GM19452 (cell line): ENCODE measurements around the gene HAUS8.

Source experiments
- ATAC-seq: cut with Tn5 transposase; IDR thresholded peaks from one replicate; pipeline ENCODE4 v1.9.1; 2021; ENCODE audit not compliant: unreplicated experiment

Gene HAUS8

GRCh38 chr19:17076543-17076991 is 1.3 kb upstream of the HAUS8 start:
- no peak for ATAC-seq

- no peak for ATAC-seq
These were observed 751 bp upstream of the HAUS8 start for GRCh38 chr19:17075864-17076542.

DNA sequence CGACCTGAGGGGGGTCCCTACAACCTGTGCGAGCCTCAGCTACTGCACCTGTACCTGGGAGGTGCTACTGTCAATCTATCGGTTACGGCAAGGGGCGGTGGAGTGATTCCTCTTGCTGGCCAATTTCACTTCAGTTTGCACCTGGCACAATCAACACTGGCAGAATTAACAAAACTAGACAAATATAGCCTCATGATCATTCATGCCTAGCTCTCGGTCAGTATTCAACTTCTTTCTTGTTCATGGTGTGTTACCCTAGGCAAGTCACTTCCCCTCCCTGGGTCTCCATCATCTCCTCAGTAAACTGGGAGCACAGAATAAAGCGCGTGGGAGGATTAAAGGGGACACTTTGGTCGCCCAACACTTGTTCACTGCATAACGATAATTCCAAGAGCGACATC is 618 bp downstream of the HAUS8 start:
- ATAC-seq, result peak; percentile 2

DNA sequence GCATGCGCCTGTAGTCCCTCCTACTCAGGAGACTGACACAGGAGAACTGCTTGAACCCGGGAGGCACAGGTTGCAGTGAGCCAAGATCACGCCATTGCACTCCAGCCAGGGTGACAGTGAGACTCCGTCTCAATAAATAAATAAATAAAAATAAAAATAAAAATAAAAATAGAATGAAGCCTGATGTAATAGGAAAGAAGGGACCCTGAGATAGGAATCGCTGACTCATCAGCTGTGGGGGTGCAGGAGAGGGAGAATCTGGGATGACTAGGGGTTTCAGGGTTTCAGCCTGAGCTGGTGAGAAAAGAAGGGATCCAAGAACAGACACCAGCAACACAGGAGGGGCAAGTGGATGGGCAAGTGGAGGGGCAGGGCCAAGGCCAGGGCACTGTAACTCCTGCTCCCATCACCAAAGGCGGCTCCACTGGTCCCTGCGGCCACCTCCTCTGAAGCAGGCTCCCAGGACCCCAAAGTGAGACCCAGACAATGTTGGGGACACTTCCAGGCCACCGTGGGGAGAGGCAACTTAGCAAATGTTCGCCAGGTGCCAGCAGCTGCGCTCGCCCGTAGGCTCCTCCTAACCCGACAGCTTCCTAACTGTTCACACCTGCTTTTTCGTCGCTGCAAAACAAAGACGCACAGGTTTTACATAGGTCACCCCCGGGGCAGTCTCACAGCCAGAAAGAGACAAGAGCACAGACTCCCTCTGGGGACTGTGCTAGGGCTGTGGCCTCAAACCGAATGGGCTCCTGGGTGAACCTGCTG is 1.2 kb downstream of the HAUS8 start:
- no peak for ATAC-seq

- no peak for ATAC-seq
These were observed 4.3 kb downstream of the HAUS8 start for GRCh38 chr19:17070912-17071311.

DNA sequence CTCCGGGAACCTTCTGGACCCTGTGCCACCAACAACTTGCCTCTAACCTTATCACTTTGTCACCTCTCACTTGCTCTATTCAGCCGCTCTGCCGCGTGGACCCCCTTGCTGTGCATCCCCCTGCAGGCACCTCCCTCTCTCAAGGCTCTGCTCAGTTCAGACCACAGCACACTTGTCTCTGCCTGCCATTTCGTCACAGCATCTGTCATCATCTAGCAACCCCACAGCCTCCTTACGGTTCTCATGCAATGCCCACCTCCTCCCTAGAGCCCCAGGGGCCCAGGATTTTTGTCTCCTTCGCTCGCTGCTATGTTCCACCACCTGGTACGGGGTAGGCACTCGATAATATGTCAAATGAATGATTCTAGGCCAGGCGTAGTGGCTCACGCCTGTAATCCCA is 4.8 kb downstream of the HAUS8 start:
- ATAC-seq, result no peak

DNA sequence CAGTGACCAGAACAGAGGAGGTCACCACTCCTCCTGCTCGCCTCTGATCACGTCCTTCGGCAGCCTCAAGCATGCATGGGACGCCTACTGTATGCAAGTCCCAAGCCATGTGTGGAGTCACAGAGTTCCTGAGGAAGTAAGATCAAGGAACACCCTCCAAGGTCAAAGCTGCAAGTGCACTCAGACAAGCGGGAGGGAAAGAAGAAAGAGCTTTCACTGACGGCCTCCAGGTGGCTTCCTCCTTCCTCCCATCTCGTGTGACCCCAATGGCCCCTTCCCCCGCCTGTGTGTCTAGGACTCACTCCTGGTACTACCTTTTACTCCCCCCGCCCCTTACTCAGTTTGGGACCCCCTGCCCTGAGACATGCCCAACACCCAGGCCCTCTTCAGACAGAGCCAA is 6.1 kb downstream of the HAUS8 start:
- no peak for ATAC-seq

- no peak for ATAC-seq
These were observed 11.8 kb downstream of the HAUS8 start for GRCh38 chr19:17063428-17063827.

DNA sequence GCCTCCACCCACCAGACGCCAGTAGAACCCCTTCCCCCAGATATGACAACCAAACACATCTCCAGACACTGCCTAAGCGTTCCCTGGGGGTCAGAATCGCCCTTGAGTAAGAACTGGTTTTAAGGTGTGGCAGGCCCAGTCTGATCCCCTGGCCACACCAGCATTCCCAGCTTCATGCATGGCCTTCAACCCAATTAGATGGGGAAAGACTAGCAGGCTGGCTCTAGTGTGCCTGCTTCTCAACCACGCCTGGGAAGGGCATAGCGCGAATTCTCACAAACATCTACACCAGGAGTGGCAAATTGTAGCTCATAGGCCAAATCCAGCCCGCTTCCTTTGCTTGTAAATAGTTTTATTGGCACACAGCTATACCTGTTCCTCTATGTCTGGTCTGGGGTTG is 13.6 kb downstream of the HAUS8 start:
- no peak for ATAC-seq

- ATAC-seq, result no peak
These were observed 14.0 kb downstream of the HAUS8 start for GRCh38 chr19:17061205-17061604.

DNA sequence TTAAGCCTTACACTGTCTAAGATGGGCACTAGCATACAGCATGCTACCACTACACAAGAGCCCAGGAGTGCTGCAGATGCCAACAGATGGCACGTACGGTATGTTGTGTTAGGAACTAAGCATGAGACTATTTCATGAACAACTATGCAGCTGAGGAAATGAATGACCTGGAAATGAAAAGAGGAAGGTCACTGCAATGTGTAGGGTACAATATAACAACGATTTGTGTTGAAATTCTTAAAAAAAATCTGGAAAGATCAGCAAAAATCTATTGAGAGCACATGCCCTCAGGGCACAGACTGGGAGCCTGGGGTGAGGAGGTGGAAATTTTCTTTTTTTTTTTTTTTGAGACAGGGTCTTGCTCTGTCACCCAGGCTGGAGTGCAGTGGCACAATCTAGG is 14.4 kb downstream of the HAUS8 start:
- no peak for ATAC-seq

DNA sequence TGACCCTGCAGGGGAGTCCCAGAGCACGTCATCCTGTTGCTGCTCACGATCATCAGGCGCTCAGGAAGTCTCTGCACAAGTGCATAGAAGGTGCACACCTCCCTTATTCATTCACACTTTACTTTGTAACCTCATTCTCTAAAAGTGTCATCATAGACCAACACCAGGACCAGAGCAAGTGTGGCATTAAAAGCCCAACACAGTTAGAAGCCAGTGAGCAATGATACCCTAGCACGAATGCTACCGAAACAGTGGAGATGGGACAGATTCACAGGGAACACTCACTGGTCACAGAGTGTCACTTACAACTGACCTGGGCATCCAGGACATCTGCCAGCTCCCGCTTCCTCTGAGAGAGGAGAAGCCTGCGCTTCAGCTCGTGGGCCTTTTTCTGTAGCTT is 17.0 kb downstream of the HAUS8 start:
- no peak for ATAC-seq

- ATAC-seq, result no peak
These were observed 19.6 kb downstream of the HAUS8 start for GRCh38 chr19:17055636-17056035.

- no peak for ATAC-seq
These were observed 20.5 kb downstream of the HAUS8 start for GRCh38 chr19:17054746-17055145.

- no peak for ATAC-seq
These were observed 22.8 kb downstream of the HAUS8 start for GRCh38 chr19:17052439-17052838.

GRCh38 chr19:17049711-17050280 is 25.5 kb downstream of the HAUS8 start:
- no peak for ATAC-seq

DNA sequence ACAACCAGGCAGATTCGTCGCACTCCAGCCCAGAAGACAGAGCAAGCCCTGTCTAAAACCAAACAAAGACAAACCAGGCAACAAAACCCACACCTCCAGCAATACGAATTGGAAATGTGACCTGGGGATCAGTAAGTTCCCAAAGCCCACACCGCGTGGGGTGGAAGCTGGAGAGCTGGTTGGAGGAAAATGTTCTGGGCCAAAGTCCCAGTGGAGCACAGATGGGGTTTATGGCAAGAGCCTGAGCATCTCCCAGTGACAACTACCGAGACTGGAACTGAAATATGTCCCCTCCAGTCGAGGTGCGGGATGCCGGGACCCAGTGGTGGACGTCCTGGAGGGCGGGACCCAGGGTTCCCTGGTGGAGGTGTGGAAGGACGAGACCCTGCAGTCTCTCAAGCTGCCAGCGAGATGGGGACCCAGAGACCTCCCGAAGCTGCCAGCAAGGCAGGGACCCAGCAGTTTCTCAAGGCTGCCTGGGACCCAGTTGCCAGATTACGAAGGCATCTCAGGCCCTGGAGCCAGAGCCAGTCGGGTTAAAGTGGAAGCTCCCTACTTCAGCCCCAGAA is 26.3 kb downstream of the HAUS8 start:
- no peak for ATAC-seq

GRCh38 chr19:17045907-17046502 is 29.2 kb downstream of the HAUS8 start:
- no peak for ATAC-seq

GRCh38 chr19:17043744-17044143 is 31.5 kb downstream of the HAUS8 start:
- no peak for ATAC-seq

- no peak for ATAC-seq
These were observed 33.3 kb downstream of the HAUS8 start for GRCh38 chr19:17041976-17042375.

- ATAC-seq, result no peak
These were observed 37.2 kb downstream of the HAUS8 start for GRCh38 chr19:17037966-17038500.
